ENCODE data around the gene GPC5. TPM values are rescaled to one million over a fixed set of nuclear protein-coding genes. Genes with fewer than 3 reads are reported as not detected.
"Not testable (repeated sequence)": the region's sequence is repeated elsewhere in the genome, so short reads cannot be mapped to it uniquely, and the experiment has no call there.

The GPC5 gene
- total and polyA plus RNA-seq, 2 of the 8 experiments (the other 6 are each of a cell fraction or from before 2014, with no cell fraction given) = 0.20 to 0.39 TPM

- H3K23me2 ChIP-seq (ENCODE audit: low read depth, low read length); H3K36me3 ChIP-seq (ENCODE audit: control insufficient read depth in 2 of 4, insufficient read depth in 4 of 4, low read length in 3 of 4); H3K4me1 ChIP-seq (replicated peaks in 1 of 4; ENCODE audit: control insufficient read depth in 3 of 4, insufficient read depth in 4 of 4, low read length in 3 of 4); FAIRE-seq; H3K4ac ChIP-seq (replicated peaks; ENCODE audit: insufficient read length, low read depth, low read length); H3K79me2 ChIP-seq (ENCODE audit: control insufficient read depth in 1 of 2, insufficient read depth in 2 of 2, low read length in 2 of 2); H4K91ac ChIP-seq (replicated peaks; ENCODE audit: insufficient read length, low read length); H4K5ac ChIP-seq (ENCODE audit: insufficient read length, low read depth, low read length); H3K27ac ChIP-seq (ENCODE audit: low read depth, low read length); H3K14ac ChIP-seq (ENCODE audit: insufficient read length); H2AFZ ChIP-seq (ENCODE audit: low read length); H2BK5ac ChIP-seq (ENCODE audit: low read depth, low read length); CTCF ChIA-PET (ENCODE audit: partially characterized antibody); H3K4me3 ChIP-seq (ENCODE audit: extremely low read depth in 1 of 4, insufficient read depth in 2 of 4, low read depth in 3 of 4, low read length in 4 of 4); H4K8ac ChIP-seq (ENCODE audit: extremely low read depth, insufficient read depth, low read length); H3K4me2 ChIP-seq (ENCODE audit: insufficient read depth in 1 of 2, low read depth in 2 of 2, low read length in 2 of 2); H3K9me3 ChIP-seq (ENCODE audit: insufficient read depth in 2 of 2, low read depth in 1 of 2, low read length in 1 of 2); H3K79me1 ChIP-seq (ENCODE audit: low read depth, low read length); H2BK20ac ChIP-seq (ENCODE audit: low read length); H3K23ac ChIP-seq (ENCODE audit: insufficient read length); H3K27me3 ChIP-seq (replicated peaks in 1 of 4; ENCODE audit: control insufficient read depth in 3 of 4, extremely low read depth in 1 of 4, insufficient read depth in 3 of 4, low read length in 3 of 4); H3K9ac ChIP-seq (replicated peaks in 1 of 4; ENCODE audit: extremely low read depth in 1 of 4, low read depth in 3 of 4, low read length in 3 of 4); H2AK5ac ChIP-seq (ENCODE audit: low read depth, low read length); H3K18ac ChIP-seq (ENCODE audit: extremely low read depth, low read length); H4K20me1 ChIP-seq (replicated peaks in 1 of 2; ENCODE audit: control insufficient read depth in 1 of 2, insufficient read depth in 2 of 2, low read length in 2 of 2); H2BK120ac ChIP-seq (replicated peaks; ENCODE audit: low read depth, low read length); POLR2A ChIA-PET (ENCODE audit: partially characterized antibody); H2BK12ac ChIP-seq (ENCODE audit: low read depth, low read length); H3K56ac ChIP-seq (replicated peaks; ENCODE audit: insufficient read length, low read depth, low read length); H2BK15ac ChIP-seq (ENCODE audit: low read length): not testable (repeated sequence)
- 92% methylated on average over 12 of the region's 12 CpGs; no CpG with 5 or more reads in 1 of the 2 experiments for WGBS, 2 experiments (ENCODE audit: extremely low coverage in 1 of 2, insufficient coverage in 1 of 2, insufficient read length in 1 of 2, insufficient replicate concordance in 2 of 2, low coverage in 1 of 2, low lambda C conversion rate in 2 of 2, missing lambda C conversion rate in 1 of 2)
- TF ChIP-seq TEAD4 (IDR thresholded peaks at IDR 0.05; ENCODE audit: low read depth, low read length) = 0 out of 2 replicates have a peak, but pooled peaks have one; percentile 33
- DNase-seq (ENCODE audit: low read depth in 1 of 2, low spot score in 2 of 2) = peak; percentile 7 to 78
These were observed 1354.3 kb downstream of the GPC5 start for GRCh38 chr13:92752705-92753104.

Data from H1 (cell line).